AG04449 (cell line): ENCODE data around the gene SRGAP1.
"Not testable (repeated sequence)": the region's sequence is repeated elsewhere in the genome, so short reads cannot be mapped to it uniquely, and the experiment has no call there.

Experiments
- CTCF ChIA-PET: fragments of 350-600 bp; formaldehyde crosslinking; extraction: SDS; loops from one replicate; lab custom pipeline; 2021; ENCODE audit warnings: antibody characterized with exemption; lab: Yijun Ruan, JAX
- POLR2A ChIA-PET: fragments of 400-600, 350-600 bp; formaldehyde crosslinking; extraction: SDS; loops from one replicate; lab custom pipeline; 2020; ENCODE audit warnings: antibody characterized with exemption, inconsistent platforms; lab: Yijun Ruan, JAX
- DNase-seq: peaks from one replicate; pipeline ENCODE4 v3.0.0-alpha.2; 2010; ENCODE audit warnings: low read depth, low spot score
- H3K4me3 ChIP-seq: 2 replicates; pipeline ENCODE4 v1.5.1; 2011; ENCODE audit warnings: low read depth, mild to moderate bottlenecking, control low read depth, low read length
- TF ChIP-seq, protein P1 (sequence below): IDR thresholded peaks from one replicate; pipeline ENCODE4 v1.5.1; 2011; ENCODE audit warnings: mild to moderate bottlenecking, moderate library complexity, low read length, control low read depth, inconsistent platforms; ENCODE audit not compliant: insufficient read depth; ENCODE audit errors: missing control alignments

The SRGAP1 gene

DNA sequence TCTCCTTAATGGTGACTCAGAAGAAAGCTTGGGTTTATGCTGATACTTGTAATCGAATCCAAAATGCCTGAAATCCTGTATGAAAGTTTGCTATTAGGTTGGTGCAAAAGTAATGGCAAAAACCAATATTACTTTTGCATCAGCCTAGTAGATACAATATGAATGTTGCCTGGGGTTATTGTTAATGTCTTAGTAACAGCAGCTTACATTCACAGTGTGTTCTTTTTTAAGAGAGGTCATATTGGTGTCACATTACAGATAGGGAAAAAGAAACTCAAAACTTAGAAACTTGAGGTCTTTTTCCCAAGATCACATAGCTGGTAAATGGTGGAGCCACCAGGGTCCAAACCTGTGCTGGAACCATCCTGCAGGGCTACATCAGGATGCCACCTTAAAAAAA is 25.2 kb downstream of the SRGAP1 start:
- ChIA-PET CTCF (interaction anchor here (1.0 to 1.5 kb wide), 3 partner anchors 22 to 387 kb away, joined by 3 read pairs; no protein-coding TSS in a partner anchor), POLR2A (no interaction called here)
- no peak overlapping the region for H3K4me3 ChIP-seq
- TF ChIP-seq, protein P1, sequence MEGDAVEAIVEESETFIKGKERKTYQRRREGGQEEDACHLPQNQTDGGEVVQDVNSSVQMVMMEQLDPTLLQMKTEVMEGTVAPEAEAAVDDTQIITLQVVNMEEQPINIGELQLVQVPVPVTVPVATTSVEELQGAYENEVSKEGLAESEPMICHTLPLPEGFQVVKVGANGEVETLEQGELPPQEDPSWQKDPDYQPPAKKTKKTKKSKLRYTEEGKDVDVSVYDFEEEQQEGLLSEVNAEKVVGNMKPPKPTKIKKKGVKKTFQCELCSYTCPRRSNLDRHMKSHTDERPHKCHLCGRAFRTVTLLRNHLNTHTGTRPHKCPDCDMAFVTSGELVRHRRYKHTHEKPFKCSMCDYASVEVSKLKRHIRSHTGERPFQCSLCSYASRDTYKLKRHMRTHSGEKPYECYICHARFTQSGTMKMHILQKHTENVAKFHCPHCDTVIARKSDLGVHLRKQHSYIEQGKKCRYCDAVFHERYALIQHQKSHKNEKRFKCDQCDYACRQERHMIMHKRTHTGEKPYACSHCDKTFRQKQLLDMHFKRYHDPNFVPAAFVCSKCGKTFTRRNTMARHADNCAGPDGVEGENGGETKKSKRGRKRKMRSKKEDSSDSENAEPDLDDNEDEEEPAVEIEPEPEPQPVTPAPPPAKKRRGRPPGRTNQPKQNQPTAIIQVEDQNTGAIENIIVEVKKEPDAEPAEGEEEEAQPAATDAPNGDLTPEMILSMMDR: no peak
- DNase-seq: no peak

GRCh38 chr12:63870838-63871237 is 26.3 kb downstream of the SRGAP1 start:
- H3K4me3 ChIP-seq: no peak overlapping the region
- ChIA-PET CTCF (no interaction called here), POLR2A (no interaction called here)
- TF ChIP-seq, protein P1: no peak
- DNase-seq: no peak

GRCh38 chr12:63874897-63875480 is 30.5 kb downstream of the SRGAP1 start:
- ChIA-PET CTCF (no interaction called here), POLR2A (interaction anchor here (1.1 kb wide), 1 partner anchor 14 kb away, joined by 6 read pairs; no protein-coding TSS in a partner anchor)
- TF ChIP-seq, protein P1: no peak
- DNase-seq: no peak
- H3K4me3 ChIP-seq: no peak overlapping the region

GRCh38 chr12:63875703-63876102 is 31.2 kb downstream of the SRGAP1 start:
- DNase-seq: no peak
- H3K4me3 ChIP-seq: no peak overlapping the region
- ChIA-PET CTCF (no interaction called here), POLR2A (interaction anchor here (1.1 kb wide), 1 partner anchor 15 kb away, joined by 6 read pairs; no protein-coding TSS in a partner anchor)
- TF ChIP-seq, protein P1: no peak

DNA sequence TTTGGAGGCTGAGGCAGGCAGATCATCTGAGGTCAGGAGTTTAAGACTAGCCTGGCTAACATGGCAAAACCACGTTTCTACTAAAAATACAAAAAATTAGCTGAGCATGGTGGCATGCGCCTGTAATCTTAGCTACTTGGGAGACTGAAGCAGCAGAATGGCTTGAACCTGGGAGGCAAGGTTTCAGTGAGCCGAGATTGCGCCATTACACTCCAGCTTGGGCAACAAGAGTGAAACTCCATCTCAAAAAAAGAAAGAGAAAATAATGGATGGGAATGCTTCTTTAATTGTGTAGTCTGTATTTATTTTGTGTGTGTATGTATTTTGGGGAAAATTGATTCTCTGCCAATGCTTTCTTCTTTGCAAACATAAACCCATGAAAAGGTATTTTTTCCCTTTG is 32.5 kb downstream of the SRGAP1 start:
- CTCF ChIA-PET: interaction anchor here (0.9 kb wide), 1 partner anchor 23 kb away, joined by 3 read pairs; no protein-coding TSS in a partner anchor
- DNase-seq: no peak

DNA sequence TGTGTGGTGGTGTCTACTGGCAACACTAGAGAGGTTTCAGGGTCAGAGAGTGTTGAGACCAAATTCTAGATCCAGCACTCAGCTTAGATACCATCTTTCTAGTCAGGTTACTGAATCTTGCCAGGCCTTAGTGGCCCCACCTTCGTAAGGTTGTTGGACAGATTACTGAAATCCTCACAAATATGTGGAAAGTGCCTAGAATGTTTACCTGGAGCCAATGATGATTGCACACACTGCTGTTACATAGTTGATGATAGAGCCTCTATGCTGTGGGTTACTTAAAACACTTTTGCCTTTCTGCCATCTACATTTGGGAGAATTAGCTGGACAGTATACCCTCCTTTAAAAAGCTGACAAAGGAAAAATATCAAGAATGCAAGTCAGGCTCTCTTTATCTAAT is 33.2 kb downstream of the SRGAP1 start:
- POLR2A ChIA-PET: no interaction called here
- CTCF ChIA-PET: no interaction called here
- no peak for DNase-seq
- TF ChIP-seq, protein P1: no peak
- no peak overlapping the region for H3K4me3 ChIP-seq

More for the DNA sequence above, 32.5 kb downstream of the SRGAP1 start:
- TF ChIP-seq, protein P1: no peak
- no peak overlapping the region for H3K4me3 ChIP-seq
- POLR2A ChIA-PET: no interaction called here

- H3K4me3 ChIP-seq, DNase-seq, POLR2A ChIA-PET, CTCF ChIA-PET: not testable (repeated sequence)
Measured at GRCh38 chr12:63880235-63880634, 35.7 kb downstream of the SRGAP1 start.
